HFFc6 (cell line): ENCODE data around the gene CMTM2. TPM values are rescaled to one million over a fixed set of nuclear protein-coding genes. Genes with fewer than 3 reads are reported as not detected.

ENCODE experiments used
- DNase-seq: peaks from one replicate; pipeline ENCODE4 v3.0.0-alpha.2; 2018
- H3K27ac Mint-ChIP-seq: 2 replicates; pipeline ENCODE4 v1.8.0; 2020; ENCODE audit warnings: mild to moderate bottlenecking, mixed read lengths
- H3K27me3 Mint-ChIP-seq: 2 replicates; pipeline ENCODE4 v1.8.0; 2021; ENCODE audit warnings: mild to moderate bottlenecking, moderate library complexity, mixed read lengths; ENCODE audit not compliant: insufficient read depth
- H3K36me3 Mint-ChIP-seq: 2 replicates; pipeline ENCODE4 v1.8.0; 2021; ENCODE audit warnings: low read depth, mixed read lengths
- H3K4me1 Mint-ChIP-seq: 2 replicates; pipeline ENCODE4 v1.8.0; 2020; ENCODE audit warnings: low read depth, mixed read lengths
- H3K4me3 Mint-ChIP-seq: 2 replicates; pipeline ENCODE4 v1.8.0; 2020; ENCODE audit warnings: mild to moderate bottlenecking, moderate library complexity, mixed read lengths
- H3K9me3 Mint-ChIP-seq: 2 replicates; pipeline ENCODE4 v1.8.0; 2020; ENCODE audit warnings: mild to moderate bottlenecking, mixed read lengths
- total RNA-seq, 6 experiments: library from RNA; stranded (reverse); fragmentation: NEBNext Ultra II Directional; extraction: Animal tissue kit (Norgen Biotek cat#: 25700); gene quantifications; 2 replicates in 1 of 6; 3 replicates in 5 of 6; pipeline ENCODE4 v1.2.3, GENCODE V29; 2021
- TF ChIP-seq, protein P1 (sequence below): fragments of 200-600 bp; sonication (generic); IDR thresholded peaks from 2 replicates; pipeline ENCODE4 v1.5.0; 2021; ENCODE audit warnings: antibody characterized with exemption, mild to moderate bottlenecking

The CMTM2 gene
- total RNA-seq, 6 experiments from 2014 or later: not detected

DNA sequence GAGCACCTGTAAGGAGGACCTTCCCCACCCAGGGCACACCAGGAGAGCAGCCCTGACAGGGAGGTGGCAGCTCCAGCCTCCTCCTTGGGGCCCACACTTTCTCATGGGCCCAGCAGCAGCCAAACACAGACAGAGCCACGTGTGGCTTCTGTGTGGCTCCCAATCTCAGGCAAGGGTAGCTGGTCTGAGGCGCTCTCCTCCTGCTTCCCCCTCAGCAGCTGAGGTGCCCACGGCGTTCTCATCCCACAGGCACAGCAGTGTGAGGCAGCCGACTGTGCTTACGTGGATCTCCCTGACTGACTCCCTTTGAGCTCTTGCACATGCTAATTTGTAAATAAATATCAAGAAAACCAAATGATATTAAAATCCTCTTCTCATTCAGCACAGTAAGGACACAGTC, 56.1 kb downstream of the CMTM2 start:
- Mint-ChIP-seq H3K36me3 (no peaks in the 10 kb centered on the region), H3K27me3 (peaks cover 4% of the 10 kb centered on the region), H3K4me3 (no peak overlapping the region), H3K27ac (no peak overlapping the region), H3K4me1 (peaks cover 15% of the 10 kb centered on the region), H3K9me3 (no peaks in the 10 kb centered on the region)
- no peak for DNase-seq
- TF ChIP-seq, protein P1, sequence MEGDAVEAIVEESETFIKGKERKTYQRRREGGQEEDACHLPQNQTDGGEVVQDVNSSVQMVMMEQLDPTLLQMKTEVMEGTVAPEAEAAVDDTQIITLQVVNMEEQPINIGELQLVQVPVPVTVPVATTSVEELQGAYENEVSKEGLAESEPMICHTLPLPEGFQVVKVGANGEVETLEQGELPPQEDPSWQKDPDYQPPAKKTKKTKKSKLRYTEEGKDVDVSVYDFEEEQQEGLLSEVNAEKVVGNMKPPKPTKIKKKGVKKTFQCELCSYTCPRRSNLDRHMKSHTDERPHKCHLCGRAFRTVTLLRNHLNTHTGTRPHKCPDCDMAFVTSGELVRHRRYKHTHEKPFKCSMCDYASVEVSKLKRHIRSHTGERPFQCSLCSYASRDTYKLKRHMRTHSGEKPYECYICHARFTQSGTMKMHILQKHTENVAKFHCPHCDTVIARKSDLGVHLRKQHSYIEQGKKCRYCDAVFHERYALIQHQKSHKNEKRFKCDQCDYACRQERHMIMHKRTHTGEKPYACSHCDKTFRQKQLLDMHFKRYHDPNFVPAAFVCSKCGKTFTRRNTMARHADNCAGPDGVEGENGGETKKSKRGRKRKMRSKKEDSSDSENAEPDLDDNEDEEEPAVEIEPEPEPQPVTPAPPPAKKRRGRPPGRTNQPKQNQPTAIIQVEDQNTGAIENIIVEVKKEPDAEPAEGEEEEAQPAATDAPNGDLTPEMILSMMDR: no peak

DNA sequence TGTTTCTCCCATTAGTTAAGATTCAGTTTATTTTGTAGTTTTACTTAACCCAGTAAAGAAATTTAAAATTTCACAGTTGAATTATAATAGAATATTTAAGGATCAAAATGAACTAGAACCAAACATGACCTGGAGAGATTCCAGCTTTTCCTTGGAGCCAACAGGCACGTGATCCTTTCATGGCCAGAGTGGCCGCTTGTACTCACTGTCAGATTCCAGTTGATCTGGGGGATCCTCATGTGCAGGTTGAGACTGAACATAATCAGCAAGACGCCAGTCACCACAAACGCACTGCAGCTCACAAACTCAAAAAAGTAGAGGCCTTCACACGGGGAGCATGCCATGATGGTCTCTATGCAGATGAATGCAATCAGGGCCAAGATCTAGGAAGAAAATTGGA, 56.9 kb downstream of the CMTM2 start:
- H3K27me3 Mint-ChIP-seq: peaks cover 4% of the 10 kb centered on the region
- H3K9me3 Mint-ChIP-seq: no peaks in the 10 kb centered on the region
- no peak overlapping the region for H3K4me3 Mint-ChIP-seq
- peaks cover 15% of the 10 kb centered on the region for H3K4me1 Mint-ChIP-seq
- TF ChIP-seq, protein P1: no peak
- no peak for DNase-seq
- no peak overlapping the region for H3K27ac Mint-ChIP-seq
- no peaks in the 10 kb centered on the region for H3K36me3 Mint-ChIP-seq

DNA sequence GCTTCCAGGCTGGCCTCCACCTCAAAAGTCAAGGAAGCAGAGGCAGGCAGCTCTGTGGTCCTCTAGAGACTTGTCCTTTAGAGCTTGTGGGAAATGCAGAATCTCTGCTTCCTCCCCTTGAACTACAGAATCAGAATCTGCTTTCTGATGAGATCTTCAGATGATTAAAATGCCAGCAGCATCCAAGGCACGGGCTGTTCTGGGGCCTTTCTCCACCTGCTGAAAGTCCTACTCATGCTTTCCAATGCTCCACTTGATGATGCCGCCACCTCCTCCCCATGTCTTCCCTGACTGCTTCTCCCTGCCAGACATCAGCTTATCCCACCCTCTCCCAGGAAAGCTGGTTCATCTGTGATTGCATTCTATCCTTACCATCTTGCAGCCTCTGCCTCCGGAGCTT, 58.5 kb downstream of the CMTM2 start:
- Mint-ChIP-seq H3K9me3 (no peaks in the 10 kb centered on the region), H3K36me3 (no peaks in the 10 kb centered on the region), H3K4me3 (no peak overlapping the region), H3K27ac (no peak overlapping the region), H3K4me1 (peaks cover 15% of the 10 kb centered on the region), H3K27me3 (peaks cover 4% of the 10 kb centered on the region)
- TF ChIP-seq, protein P1: no peak
- no peak for DNase-seq

Other genes with a start within 250 kb of the CMTM2 start
- gene CDH5, start 212.8 kb upstream of the CMTM2 start, total RNA-seq: not detected
- not detected for gene BEAN1, start 152.2 kb upstream of the CMTM2 start, total RNA-seq
- 10 to 100 TPM; 29.1 to 43.8 (median 32.6) TPM for gene TK2, start 29.3 kb upstream of the CMTM2 start, total RNA-seq
- 10 to 100 TPM; 44.7 to 61.4 (median 56.8) TPM for gene CKLF, start 26.9 kb upstream of the CMTM2 start, total RNA-seq
- 1 to 10 TPM; 4.2 to 5.5 (median 4.9) TPM for gene CMTM1, start 13.0 kb upstream of the CMTM2 start, total RNA-seq
- gene CMTM3, start 25.2 kb downstream of the CMTM2 start, total RNA-seq: 10 to 100 TPM; 26.3 to 35.6 (median 28.0) TPM
- gene CMTM4, start 117.3 kb downstream of the CMTM2 start, total RNA-seq: 10 to 100 TPM; 14.2 to 22.0 (median 18.8) TPM
- gene DYNC1LI2, start 172.1 kb downstream of the CMTM2 start, total RNA-seq: 100 to 1,000 TPM in 3 of 6 experiments, 10 to 100 TPM in 3; 84.7 to 103 (median 99.7) TPM
- gene TERB1, start 222.1 kb downstream of the CMTM2 start, total RNA-seq: not detected